Uterus (tissue), 4 donors: ENCODE data around the gene CERS6. TPM values are rescaled to one million over a fixed set of nuclear protein-coding genes. Genes with fewer than 3 reads are reported as not detected.

Source experiments
- DNase-seq, 2 donors: peaks; one replicate each; pipeline ENCODE4 v3.0.0-alpha.2; 2019 to 2020
- H3K27ac ChIP-seq, 2 donors: fragments of 200-600 bp; sonication (generic); 1 replicate in 1 of 2; 2 replicates in 1 of 2; pipeline ENCODE4 v1.5.1; 2016 to 2018
- H3K27me3 ChIP-seq, 2 donors: fragments of 200-600 bp; sonication (generic); one replicate each; pipeline ENCODE4 v1.5.1; 2018 to 2019; ENCODE audit warnings: control low read depth in 1 of 2
- H3K36me3 ChIP-seq, 2 donors: fragments of 200-600 bp; sonication (generic); one replicate each; pipeline ENCODE4 v1.5.1; 2019; ENCODE audit warnings: control low read depth in 1 of 2
- H3K4me1 ChIP-seq, 2 donors: fragments of 200-600 bp; sonication (generic); one replicate each; pipeline ENCODE4 v1.5.1; 2018 to 2019; ENCODE audit warnings: control low read depth in 1 of 2
- H3K4me3 ChIP-seq, 2 donors: fragments of 200-600 bp; sonication (generic); 1 replicate in 1 of 2; 2 replicates in 1 of 2; pipeline ENCODE4 v1.5.1; 2018 to 2019; ENCODE audit warnings: mild to moderate bottlenecking in 1 of 2
- H3K9me3 ChIP-seq, 2 donors: fragments of 200-600 bp; sonication (generic); one replicate each; pipeline ENCODE4 v1.5.1; 2019; ENCODE audit warnings: control low read depth in 1 of 2
- POLR2A ChIP-seq, 2 donors: fragments of 450-650 bp; IDR thresholded peaks; one replicate each; pipeline ENCODE4 v1.6.1; 2016; ENCODE audit warnings: antibody characterized with exemption in 2 of 2, mild to moderate bottlenecking in 1 of 2, moderate library complexity in 1 of 2
- intact Hi-C: fragments of 100-400 bp; cut with DNase I; formaldehyde crosslinking; loops from one replicate; pipeline ENCODE4 v1.15.1; 2023; ENCODE audit warnings: low total_unique reads
- total RNA-seq, 4 donors: library from RNA; depleted of rRNA in 3 of 4; stranded (reverse); fragments of >200 nt in 3 of 4; gene quantifications; one replicate each; pipeline versions ENCODE4 v1.1.0 to v1.2.4, GENCODE V29; 2014 to 2023
- TF ChIP-seq, protein P1 (sequence below), 4 experiments: fragments of 200-600 bp in 2 of 4; fragments of 450-650 bp in 2 of 4; sonication (generic) in 2 of 4; IDR thresholded peaks; one replicate each; pipeline ENCODE4 v1.5.1; 2016 to 2019; ENCODE audit warnings: antibody characterized with exemption in 4 of 4, mild to moderate bottlenecking in 2 of 4, moderate library complexity in 1 of 4
- donor health status: DM: yes; HTN: yes; CAD: no.

Gene CERS6
- total RNA-seq, 4 donors from 2014 or later = 20.0 to 47.2 (median 26.6) TPM

DNA sequence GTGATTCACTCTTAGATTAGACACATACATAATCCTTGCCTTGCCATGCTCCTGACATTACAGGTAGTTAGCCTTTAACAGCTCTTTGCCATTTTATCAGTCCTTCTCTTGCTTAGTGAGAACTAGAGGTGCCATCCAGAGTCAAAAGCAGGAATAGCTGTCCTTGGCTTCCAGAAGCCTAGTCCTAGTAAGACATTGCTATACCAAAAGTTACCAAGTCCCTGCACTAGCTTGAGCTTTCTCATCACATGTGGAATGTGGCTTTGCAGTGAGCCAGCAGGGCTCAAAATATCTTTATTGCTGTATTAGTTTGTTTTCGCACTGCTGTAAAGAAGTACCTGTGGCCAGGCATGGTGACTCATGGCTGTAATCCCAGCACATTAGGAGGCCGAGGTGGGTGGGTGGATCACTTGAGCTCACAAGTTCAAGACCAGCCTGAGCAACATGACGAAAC is 241.6 kb downstream of the CERS6 start:
- TF ChIP-seq, protein P1, sequence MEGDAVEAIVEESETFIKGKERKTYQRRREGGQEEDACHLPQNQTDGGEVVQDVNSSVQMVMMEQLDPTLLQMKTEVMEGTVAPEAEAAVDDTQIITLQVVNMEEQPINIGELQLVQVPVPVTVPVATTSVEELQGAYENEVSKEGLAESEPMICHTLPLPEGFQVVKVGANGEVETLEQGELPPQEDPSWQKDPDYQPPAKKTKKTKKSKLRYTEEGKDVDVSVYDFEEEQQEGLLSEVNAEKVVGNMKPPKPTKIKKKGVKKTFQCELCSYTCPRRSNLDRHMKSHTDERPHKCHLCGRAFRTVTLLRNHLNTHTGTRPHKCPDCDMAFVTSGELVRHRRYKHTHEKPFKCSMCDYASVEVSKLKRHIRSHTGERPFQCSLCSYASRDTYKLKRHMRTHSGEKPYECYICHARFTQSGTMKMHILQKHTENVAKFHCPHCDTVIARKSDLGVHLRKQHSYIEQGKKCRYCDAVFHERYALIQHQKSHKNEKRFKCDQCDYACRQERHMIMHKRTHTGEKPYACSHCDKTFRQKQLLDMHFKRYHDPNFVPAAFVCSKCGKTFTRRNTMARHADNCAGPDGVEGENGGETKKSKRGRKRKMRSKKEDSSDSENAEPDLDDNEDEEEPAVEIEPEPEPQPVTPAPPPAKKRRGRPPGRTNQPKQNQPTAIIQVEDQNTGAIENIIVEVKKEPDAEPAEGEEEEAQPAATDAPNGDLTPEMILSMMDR (IDR thresholded peaks at IDR 0.05) = no peak
- no peak for TF ChIP-seq POLR2A (IDR thresholded peaks at IDR 0.05)
- H3K4me1 ChIP-seq = peaks cover 0 to 7% of the 10 kb centered on the region in 2 donors
- H3K27me3 ChIP-seq = no peaks in the 10 kb centered on the region
- H3K27ac ChIP-seq = no peak overlapping the region
- no peak overlapping the region for H3K4me3 ChIP-seq
- H3K9me3 ChIP-seq = no peaks in the 10 kb centered on the region
- intact Hi-C loops = no loop called here
- no peaks in the 10 kb centered on the region for H3K36me3 ChIP-seq
- no peak for DNase-seq

DNA sequence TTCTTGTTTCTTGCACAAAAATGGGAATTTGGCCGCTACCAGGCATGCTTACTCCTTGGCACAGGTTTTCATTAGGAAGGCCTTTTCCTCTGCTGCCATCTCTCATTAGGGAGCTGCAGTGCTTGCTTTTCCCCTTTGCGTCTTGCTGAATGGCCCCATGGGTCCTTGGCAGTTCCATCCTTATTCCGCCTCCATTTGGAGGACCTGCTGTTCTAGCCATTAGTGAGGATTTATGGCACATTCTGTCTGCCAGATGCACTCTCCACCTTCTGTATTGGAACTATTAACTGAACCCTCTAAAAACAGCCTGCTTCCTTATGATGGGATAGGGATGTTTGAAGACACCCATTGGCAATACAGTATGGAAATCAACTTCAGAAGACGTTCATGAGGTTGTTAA is 242.9 kb downstream of the CERS6 start:
- no peak for DNase-seq
- TF ChIP-seq, protein P1 (IDR thresholded peaks at IDR 0.05) = no peak
- TF ChIP-seq POLR2A (IDR thresholded peaks at IDR 0.05) = no peak
- Histone ChIP-seq H3K4me3 (no peak overlapping the region), H3K9me3 (no peaks in the 10 kb centered on the region), H3K27me3 (no peaks in the 10 kb centered on the region), H3K4me1 (peaks cover 0 to 7% of the 10 kb centered on the region in 2 donors), H3K27ac (no peak overlapping the region), H3K36me3 (no peaks in the 10 kb centered on the region)
- intact Hi-C loops = no loop called here

DNA sequence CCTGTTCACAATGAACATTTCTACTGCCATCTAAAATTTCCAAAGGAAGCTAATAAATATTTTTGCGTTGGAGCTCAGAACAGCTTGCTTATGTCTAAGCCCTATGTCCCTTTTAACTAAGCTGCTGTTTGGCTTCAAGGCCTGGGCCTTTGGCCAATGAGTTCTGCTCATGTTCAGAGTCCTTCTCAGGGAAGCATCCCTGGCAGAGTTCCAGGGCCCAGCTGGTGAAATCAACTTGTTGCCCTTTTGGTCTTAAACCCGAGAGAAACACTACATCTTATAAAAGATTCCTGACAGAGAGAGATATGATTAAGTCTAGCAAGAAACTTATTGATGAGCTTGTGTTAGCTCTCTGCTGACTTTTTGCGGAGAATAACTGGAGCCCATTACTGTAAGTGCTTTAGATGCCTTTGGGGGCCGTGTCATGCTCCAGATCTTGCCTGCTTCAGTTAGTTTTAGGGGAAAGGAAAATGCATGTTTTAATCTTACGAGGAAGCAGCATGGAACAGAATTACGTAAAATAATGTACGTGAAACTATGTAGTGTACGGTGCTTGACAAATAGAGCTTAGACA is 243.9 kb downstream of the CERS6 start:
- Histone ChIP-seq H3K4me3 (no peak overlapping the region), H3K27me3 (no peaks in the 10 kb centered on the region), H3K9me3 (no peaks in the 10 kb centered on the region), H3K4me1 (peaks cover 0 to 7% of the 10 kb centered on the region in 2 donors), H3K36me3 (no peaks in the 10 kb centered on the region), H3K27ac (peak overlapping the region in 1 of 2 donors; percentile 8)
- intact Hi-C loops = no loop called here
- TF ChIP-seq, protein P1 (IDR thresholded peaks at IDR 0.05) = no peak
- no peak for TF ChIP-seq POLR2A (IDR thresholded peaks at IDR 0.05)
- peak; percentile 79 to 87 for DNase-seq

DNA sequence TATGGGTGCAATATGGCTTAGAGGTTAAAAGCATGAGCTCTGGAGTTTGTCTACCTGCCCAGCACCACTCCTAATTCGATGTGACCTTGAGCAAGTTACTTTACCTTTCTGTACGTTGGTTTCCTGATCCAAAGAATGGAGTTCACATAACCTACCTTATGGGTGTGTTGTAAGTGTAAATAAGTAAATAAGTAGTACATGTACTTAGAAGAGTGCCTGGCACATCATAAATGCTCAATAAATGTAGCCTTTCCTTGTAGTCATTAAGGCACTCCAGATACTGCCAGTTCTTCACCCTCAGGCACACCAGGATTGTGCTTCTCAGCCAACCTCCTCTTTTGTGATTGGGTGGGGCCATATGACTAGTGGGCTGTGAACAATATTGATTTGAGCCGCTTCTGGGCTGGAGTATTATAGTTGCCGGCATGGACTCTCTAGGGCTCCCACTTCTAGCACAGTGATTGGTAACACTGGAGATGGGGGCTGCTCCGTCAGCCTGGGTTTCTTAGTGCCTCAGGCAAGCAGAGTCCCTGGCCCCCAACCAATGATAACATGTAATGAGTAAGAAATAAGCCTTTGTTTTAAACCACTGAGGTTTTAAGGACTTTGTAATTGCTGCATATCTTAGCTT is 244.7 kb downstream of the CERS6 start:
- intact Hi-C loops = no loop called here
- H3K27ac ChIP-seq = no peak overlapping the region

DNA sequence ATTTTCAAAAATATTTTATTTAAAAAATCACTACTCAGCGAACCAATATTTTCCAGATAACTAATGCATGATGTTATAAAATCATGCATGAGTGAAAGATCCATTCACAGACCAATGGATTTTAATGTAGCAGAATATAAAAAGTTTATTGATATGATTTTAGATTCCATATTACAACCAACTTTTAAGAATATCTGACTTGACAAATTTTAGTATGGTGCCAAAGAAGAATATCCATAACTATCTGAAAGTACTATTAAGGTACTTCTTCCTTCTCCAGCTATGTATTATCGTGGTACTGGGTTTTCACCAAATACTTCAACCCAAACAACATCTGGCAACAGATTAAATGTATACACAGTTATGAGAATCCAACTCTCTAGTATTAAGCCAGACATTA is 246.5 kb downstream of the CERS6 start:
- Histone ChIP-seq H3K9me3 (no peaks in the 10 kb centered on the region), H3K4me1 (peaks cover 0 to 7% of the 10 kb centered on the region in 2 donors), H3K27me3 (no peaks in the 10 kb centered on the region), H3K27ac (no peak overlapping the region), H3K36me3 (no peaks in the 10 kb centered on the region), H3K4me3 (no peak overlapping the region)
- no peak for TF ChIP-seq POLR2A (IDR thresholded peaks at IDR 0.05)
- TF ChIP-seq, protein P1 (IDR thresholded peaks at IDR 0.05) = no peak
- no peak for DNase-seq
- intact Hi-C loops = no loop called here

More for the DNA sequence above, 244.7 kb downstream of the CERS6 start:
- H3K9me3 ChIP-seq = no peaks in the 10 kb centered on the region
- no peaks in the 10 kb centered on the region for H3K27me3 ChIP-seq
- no peaks in the 10 kb centered on the region for H3K36me3 ChIP-seq
- no peak overlapping the region for H3K4me3 ChIP-seq
- DNase-seq = no peak
- peaks cover 0 to 7% of the 10 kb centered on the region in 2 donors for H3K4me1 ChIP-seq
- no peak for TF ChIP-seq POLR2A (IDR thresholded peaks at IDR 0.05)
- TF ChIP-seq, protein P1 (IDR thresholded peaks at IDR 0.05) = no peak
